ENCODE results near the gene NID1.

- no peak for TF ChIP-seq CTCF (IDR thresholded peaks at IDR 0.05)
- TF ChIP-seq POLR2A (IDR thresholded peaks at IDR 0.05) = no peak
These were observed 1.4 kb downstream of the NID1 start for GRCh38 chr1:236063551-236063918.

Measured in heart left ventricle (tissue), 13 donors.